DND-41 (cell line): ENCODE results near the gene IL20RB.

Source experiments
- ATAC-seq: fragments of 200-7000 bp; cut with Tn5 transposase; 3 replicates; pipeline ENCODE4 v1.9.1; 2021; ENCODE audit warnings: low read depth; ENCODE audit not compliant: insufficient read depth
- DNase-seq: peaks from one replicate; pipeline ENCODE4 v3.0.0-alpha.2; 2020
- H2AFZ ChIP-seq: 2 replicates; pipeline ENCODE4 v1.6.0; 2012; ENCODE audit warnings: low read depth, low read length
- H3K27ac ChIP-seq: 2 replicates; pipeline ENCODE4 v1.5.1; 2012; ENCODE audit warnings: low read length, inconsistent platforms
- H3K27me3 ChIP-seq: fragments of 200-600 bp; sonication (generic); 2 replicates; pipeline ENCODE4 v1.6.0; 2012; ENCODE audit warnings: low read length, mild to moderate bottlenecking, inconsistent platforms; ENCODE audit not compliant: insufficient read depth, poor library complexity
- H3K36me3 ChIP-seq: 2 replicates; pipeline ENCODE4 v1.5.1; 2012; ENCODE audit warnings: low read length, inconsistent platforms; ENCODE audit not compliant: insufficient read depth
- H3K4me1 ChIP-seq: 2 replicates; pipeline ENCODE4 v1.5.1; 2012; ENCODE audit warnings: mild to moderate bottlenecking, low read length; ENCODE audit not compliant: insufficient read depth
- H3K4me2 ChIP-seq: 2 replicates; pipeline ENCODE4 v1.6.0; 2012; ENCODE audit warnings: mild to moderate bottlenecking, moderate library complexity, low read length, inconsistent platforms; ENCODE audit not compliant: insufficient read depth
- H3K4me3 ChIP-seq, 2 experiments: fragments of 200-600 bp in 1 of 2; shearing (Covaris generic) in 1 of 2; 2 replicates each; pipeline ENCODE4 v1.5.1; 2012 to 2016; ENCODE audit warnings: inconsistent platforms in 2 of 2, low read length in 2 of 2, mild to moderate bottlenecking in 2 of 2, low read depth in 1 of 2, moderate library complexity in 1 of 2
- H3K79me2 ChIP-seq: 2 replicates; pipeline ENCODE4 v1.6.0; 2012; ENCODE audit warnings: low read length, inconsistent platforms; ENCODE audit not compliant: insufficient read depth
- H3K9ac ChIP-seq: 2 replicates; pipeline ENCODE4 v1.6.0; 2012; ENCODE audit warnings: low read depth, mild to moderate bottlenecking, inconsistent platforms, low read length, moderate library complexity
- H3K9me3 ChIP-seq: 2 replicates; pipeline ENCODE4 v1.5.1; 2012; ENCODE audit warnings: low read length, moderate library complexity, mild to moderate bottlenecking, inconsistent platforms; ENCODE audit not compliant: insufficient read depth, severe bottlenecking
- H4K20me1 ChIP-seq: 2 replicates; pipeline ENCODE4 v1.6.0; 2012; ENCODE audit warnings: low read length; ENCODE audit not compliant: insufficient read depth
- EZH2 ChIP-seq: IDR thresholded peaks from 3 replicates; pipeline ENCODE4 v1.6.1; 2012; ENCODE audit warnings: borderline replicate concordance, low read depth, mild to moderate bottlenecking, moderate library complexity, low read length, inconsistent platforms; ENCODE audit not compliant: severe bottlenecking
- TF ChIP-seq, protein P1 (sequence below): IDR thresholded peaks from 2 replicates; pipeline ENCODE4 v1.5.1; 2012; ENCODE audit warnings: borderline replicate concordance, low read length, moderate library complexity, mild to moderate bottlenecking; ENCODE audit not compliant: poor library complexity, severe bottlenecking; ENCODE audit errors: extremely low read depth

IL20RB gene

DNA sequence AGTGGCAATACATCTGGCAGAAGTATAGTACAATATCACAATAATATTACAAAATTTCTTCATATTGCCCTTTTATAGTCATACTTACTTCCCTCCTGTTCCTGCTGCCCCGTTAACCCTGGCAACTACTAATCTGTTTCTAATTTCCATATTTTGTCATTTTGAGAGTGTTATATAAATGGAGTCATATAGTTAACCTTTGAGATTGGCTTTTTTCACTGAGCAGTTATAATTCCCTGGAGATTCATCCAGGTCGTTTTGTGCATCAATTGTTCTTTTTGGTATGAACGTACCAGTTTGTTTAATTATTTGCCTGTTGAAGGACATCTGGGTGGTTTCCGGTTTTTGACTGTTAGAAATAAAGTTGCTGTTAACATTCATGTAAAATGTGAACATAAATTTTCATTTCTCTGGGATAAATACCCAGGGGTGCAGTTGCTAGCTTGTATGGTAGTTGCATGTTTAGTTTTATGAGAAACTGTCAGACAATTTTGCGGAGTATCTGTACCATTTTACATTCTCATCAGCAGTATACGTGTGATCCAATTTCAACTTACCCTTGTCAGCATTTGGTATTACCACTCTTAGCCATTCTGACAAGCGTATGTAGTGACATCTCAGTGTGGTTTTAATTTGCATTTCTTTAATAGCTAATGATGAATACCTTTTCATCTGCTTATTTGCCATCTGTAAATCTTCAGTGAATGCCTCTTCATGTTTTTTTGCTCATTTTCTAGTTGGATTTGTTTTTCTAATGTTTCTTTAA, 32.2 kb upstream of the IL20RB start:
- Histone ChIP-seq H3K79me2 (peaks cover 91% of the 10 kb centered on the region), H3K9me3 (no peaks in the 10 kb centered on the region), H3K4me3 (no peak overlapping the region), H2AFZ (no peak overlapping the region), H3K36me3 (peaks cover 25% of the 10 kb centered on the region), H3K27ac (no peak overlapping the region), H3K4me2 (no peak overlapping the region), H3K4me1 (peaks cover 5% of the 10 kb centered on the region; the same call in 1 of the 2 replicates), H3K9ac (no peak overlapping the region), H4K20me1 (peaks cover 12% of the 10 kb centered on the region; the same call in 1 of the 2 replicates), H3K27me3 (no peaks in the 10 kb centered on the region)
- no peak for TF ChIP-seq EZH2
- ATAC-seq (no peak), DNase-seq (no peak)

DNA sequence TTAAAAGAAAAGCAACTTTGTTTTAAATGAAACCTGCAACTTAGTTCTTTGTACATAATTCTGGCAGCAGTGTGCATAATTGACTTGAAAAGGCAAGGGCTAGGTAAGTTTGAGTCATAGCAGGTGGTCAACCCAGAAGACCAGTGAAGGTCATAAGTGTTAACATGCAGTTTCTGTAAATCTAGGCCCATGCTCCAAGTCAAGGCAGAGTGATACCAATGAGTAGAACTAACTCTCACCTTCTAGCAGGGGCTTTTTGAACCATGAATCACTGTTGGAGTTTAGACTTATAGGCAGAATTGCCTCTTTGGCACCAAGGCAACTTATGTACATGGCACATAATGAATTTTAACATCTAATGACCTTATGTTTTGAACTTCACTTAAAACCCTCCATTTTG, 29.5 kb upstream of the IL20RB start:
- DNase-seq (no peak), ATAC-seq (no peak)
- no peak overlapping the region for H3K4me2 ChIP-seq
- H3K4me3 ChIP-seq = no peak overlapping the region
- no peaks in the 10 kb centered on the region for H3K9me3 ChIP-seq
- no peaks in the 10 kb centered on the region for H3K4me1 ChIP-seq
- H3K79me2 ChIP-seq = peaks cover 73% of the 10 kb centered on the region
- H3K27ac ChIP-seq = no peak overlapping the region
- no peaks in the 10 kb centered on the region for H3K27me3 ChIP-seq
- TF ChIP-seq, protein P1, sequence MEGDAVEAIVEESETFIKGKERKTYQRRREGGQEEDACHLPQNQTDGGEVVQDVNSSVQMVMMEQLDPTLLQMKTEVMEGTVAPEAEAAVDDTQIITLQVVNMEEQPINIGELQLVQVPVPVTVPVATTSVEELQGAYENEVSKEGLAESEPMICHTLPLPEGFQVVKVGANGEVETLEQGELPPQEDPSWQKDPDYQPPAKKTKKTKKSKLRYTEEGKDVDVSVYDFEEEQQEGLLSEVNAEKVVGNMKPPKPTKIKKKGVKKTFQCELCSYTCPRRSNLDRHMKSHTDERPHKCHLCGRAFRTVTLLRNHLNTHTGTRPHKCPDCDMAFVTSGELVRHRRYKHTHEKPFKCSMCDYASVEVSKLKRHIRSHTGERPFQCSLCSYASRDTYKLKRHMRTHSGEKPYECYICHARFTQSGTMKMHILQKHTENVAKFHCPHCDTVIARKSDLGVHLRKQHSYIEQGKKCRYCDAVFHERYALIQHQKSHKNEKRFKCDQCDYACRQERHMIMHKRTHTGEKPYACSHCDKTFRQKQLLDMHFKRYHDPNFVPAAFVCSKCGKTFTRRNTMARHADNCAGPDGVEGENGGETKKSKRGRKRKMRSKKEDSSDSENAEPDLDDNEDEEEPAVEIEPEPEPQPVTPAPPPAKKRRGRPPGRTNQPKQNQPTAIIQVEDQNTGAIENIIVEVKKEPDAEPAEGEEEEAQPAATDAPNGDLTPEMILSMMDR = no peak
- H2AFZ ChIP-seq = no peak overlapping the region
- H3K36me3 ChIP-seq = peaks cover 34% of the 10 kb centered on the region
- H3K9ac ChIP-seq = no peak overlapping the region
- peaks cover 8% of the 10 kb centered on the region; the same call in 1 of the 2 replicates for H4K20me1 ChIP-seq

DNA sequence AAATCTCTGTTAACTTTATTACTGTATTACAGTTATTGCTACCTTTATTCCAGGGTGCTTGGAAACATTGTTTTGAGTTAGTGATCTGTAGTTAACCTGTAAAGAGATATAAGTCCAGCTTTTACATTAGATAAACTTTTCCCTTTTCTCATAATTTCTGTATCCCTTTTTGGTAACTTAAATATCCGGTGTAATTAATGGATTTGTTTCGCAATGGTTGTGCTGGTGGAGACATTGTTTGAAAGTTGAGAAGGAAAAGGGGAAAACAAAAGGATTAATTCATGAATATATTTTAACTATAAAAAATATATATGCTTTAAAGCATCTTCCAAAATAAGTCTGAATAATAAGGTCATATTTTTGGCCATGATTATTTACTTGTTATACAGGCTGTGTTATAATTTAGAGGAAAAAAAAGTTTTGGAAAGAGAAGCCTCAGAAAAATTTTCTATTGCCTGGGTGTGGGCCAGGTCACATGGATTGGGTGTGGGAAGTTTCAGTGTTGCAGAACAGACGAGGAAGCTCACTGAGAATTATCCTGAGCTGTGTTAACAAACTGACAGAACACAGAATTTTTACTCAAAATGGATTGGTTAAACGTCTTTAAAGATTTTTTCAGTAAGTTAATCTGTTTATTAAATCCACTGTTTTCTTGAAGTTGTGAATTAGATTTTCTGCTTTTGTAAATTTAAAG, 27.7 kb upstream of the IL20RB start:
- Histone ChIP-seq H3K36me3 (peaks cover 50% of the 10 kb centered on the region), H3K79me2 (peaks cover 65% of the 10 kb centered on the region), H2AFZ (no peak overlapping the region), H3K27ac (no peak overlapping the region), H3K4me3 (no peak overlapping the region), H3K9me3 (no peaks in the 10 kb centered on the region), H3K4me1 (no peaks in the 10 kb centered on the region), H3K9ac (no peak overlapping the region), H4K20me1 (peaks cover 8% of the 10 kb centered on the region; the same call in 1 of the 2 replicates), H3K4me2 (no peak overlapping the region), H3K27me3 (no peaks in the 10 kb centered on the region)
- ATAC-seq (no peak), DNase-seq (no peak)
- no peak for TF ChIP-seq EZH2
- TF ChIP-seq, protein P1 = no peak

DNA sequence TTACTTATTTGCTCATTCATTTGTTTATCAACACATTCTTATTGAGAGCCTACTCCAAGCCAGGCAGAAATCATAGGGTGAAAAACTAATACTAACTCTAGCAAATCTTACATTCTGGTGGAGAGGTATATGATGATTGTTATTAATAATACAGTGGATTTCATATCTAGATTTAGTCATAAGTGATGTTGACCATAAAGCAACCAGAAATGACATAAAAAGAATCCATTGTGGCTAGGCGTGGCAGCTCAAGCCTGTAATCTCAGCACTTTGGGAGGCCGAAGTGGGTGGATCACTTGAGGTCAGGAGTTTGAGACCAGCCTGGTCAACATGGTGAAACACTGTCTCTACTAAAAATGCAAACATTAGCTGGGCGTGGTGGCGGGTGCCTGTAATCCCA, 26.2 kb upstream of the IL20RB start:
- Histone ChIP-seq H3K27me3 (no peaks in the 10 kb centered on the region), H4K20me1 (0 out of 2 replicates have a peak, but pooled peaks cover 3% of the 10 kb centered on the region), H3K36me3 (peaks cover 56% of the 10 kb centered on the region), H3K79me2 (peaks cover 63% of the 10 kb centered on the region), H3K9ac (no peak overlapping the region), H3K27ac (no peak overlapping the region), H3K4me1 (no peaks in the 10 kb centered on the region), H3K9me3 (no peaks in the 10 kb centered on the region), H3K4me3 (no peak overlapping the region), H2AFZ (no peak overlapping the region), H3K4me2 (no peak overlapping the region)
- ATAC-seq (no peak), DNase-seq (no peak)
- TF ChIP-seq, protein P1 = no peak
- no peak for TF ChIP-seq EZH2
